Transverse colon (tissue), 4 donors: Measurements from ENCODE around the gene MDC1. TPM values are rescaled to one million over a fixed set of nuclear protein-coding genes. Genes with fewer than 3 reads are reported as not detected.

ENCODE experiments used
- DNase-seq: peaks from one replicate; pipeline ENCODE4 v3.0.0-alpha.2; 2019
- H3K27ac ChIP-seq, 4 donors: fragments of 200-600 bp; sonication (generic); 2 replicates each; pipeline ENCODE4 v1.5.1; 2016 to 2018; ENCODE audit warnings: inconsistent platforms in 4 of 4
- H3K27me3 ChIP-seq: fragments of 200-600 bp; sonication (generic); 2 replicates; pipeline ENCODE4 v1.5.1; 2017; ENCODE audit warnings: inconsistent platforms
- H3K36me3 ChIP-seq, 4 donors: fragments of 200-600 bp; sonication (generic); 2 replicates each; pipeline ENCODE4 v1.5.1; 2017 to 2019; ENCODE audit warnings: inconsistent platforms in 4 of 4
- H3K4me1 ChIP-seq, 4 donors: fragments of 200-600 bp; sonication (generic); 2 replicates each; pipeline ENCODE4 v1.5.1; 2017 to 2020; ENCODE audit warnings: inconsistent platforms in 4 of 4
- H3K4me3 ChIP-seq, 4 donors: fragments of 200-600 bp; sonication (generic); 1 replicate in 1 of 4; 2 replicates in 3 of 4; pipeline versions ENCODE4 v1.5.1 to v1.6.1; 2017 to 2019; ENCODE audit warnings: inconsistent platforms in 4 of 4
- H3K9me3 ChIP-seq, 2 donors: fragments of 200-600 bp; sonication (generic); 2 replicates each; pipeline ENCODE4 v1.5.1; 2017 to 2019; ENCODE audit warnings: inconsistent platforms in 2 of 2
- CTCF ChIP-seq, 5 experiments: fragments of 200-600 bp in 3 of 5; fragments of 450-650 bp in 2 of 5; sonication (generic) in 3 of 5; IDR thresholded peaks; 1 replicate in 2 of 5; 2 replicates in 3 of 5; pipeline ENCODE4 v1.5.1; 2016 to 2017; ENCODE audit warnings: antibody characterized with exemption in 5 of 5, inconsistent platforms in 3 of 5, mild to moderate bottlenecking in 2 of 5, moderate library complexity in 1 of 5
- EP300 ChIP-seq: sonication (generic); formaldehyde crosslinking; IDR thresholded peaks from one replicate; pipeline ENCODE4 v1.6.1; 2017; ENCODE audit warnings: antibody characterized with exemption, low read depth
- POLR2A ChIP-seq: fragments of 450-650 bp; IDR thresholded peaks from one replicate; pipeline ENCODE4 v1.6.1; 2016; ENCODE audit warnings: antibody characterized with exemption, mild to moderate bottlenecking, moderate library complexity
- POLR2AphosphoS5 ChIP-seq, 3 donors: sonication (generic); formaldehyde crosslinking; IDR thresholded peaks; one replicate each; pipeline ENCODE4 v1.6.1; 2016; ENCODE audit warnings: antibody characterized with exemption in 3 of 3
- WGBS, 2 donors: methylation state at CpG; one replicate each; pipeline ENCODE4 v1.1.5; 2018; ENCODE audit warnings: low coverage in 1 of 2; 5-methylcytosine and 5-hydroxymethylcytosine counted together
- in situ Hi-C, 4 donors: fragments of 200-750 bp; cut with MboI; loops; one replicate each; pipeline versions ENCODE4 v1.15.0 to v1.15.1; 2017; ENCODE audit warnings: low sequenced_read_pairs in 3 of 4, low pct_ligation_motif_present in 1 of 4, low pct_unique_long_range_greater_than_20kb in 1 of 4
- intact Hi-C: fragments of 100-400 bp; cut with DNase I; formaldehyde crosslinking; loops from one replicate; pipeline ENCODE4 v1.15.1; 2023; ENCODE audit warnings: low total_unique reads
- total RNA-seq, 4 donors: library from RNA; depleted of rRNA; stranded (reverse); fragments of >200 nt; gene quantifications; one replicate each; pipeline ENCODE4 v1.1.0, GENCODE V29; 2016

MDC1 gene
- total RNA-seq, 4 donors from 2014 or later: 3.1 to 13.5 (median 9.7) TPM

GRCh38 chr6:30732237-30732943 is 15.3 kb upstream of the MDC1 start:
- intact Hi-C loops (no loop called here), in situ Hi-C loops (loop anchor here in 3 of 4 donors (10.0 to 25.0 kb wide), 2 partner anchors 92 to 155 kb away; partner anchors contain the start of gene DDR1 (in 2 of the 3))
- Histone ChIP-seq H3K27ac (no peak overlapping the region), H3K36me3 (peaks cover 0 to 57% (median 21%) of the 10 kb centered on the region in 4 donors), H3K9me3 (no peaks in the 10 kb centered on the region), H3K4me3 (no peak overlapping the region), H3K4me1 (peaks cover 7 to 38% (median 15%) of the 10 kb centered on the region in 4 donors), H3K27me3 (no peaks in the 10 kb centered on the region)
- TF ChIP-seq EP300: no peak
- no peak for DNase-seq
- WGBS, 2 donors: 93 to 100% methylated on average over 1 to 12 of the region's 12 CpGs

DNA sequence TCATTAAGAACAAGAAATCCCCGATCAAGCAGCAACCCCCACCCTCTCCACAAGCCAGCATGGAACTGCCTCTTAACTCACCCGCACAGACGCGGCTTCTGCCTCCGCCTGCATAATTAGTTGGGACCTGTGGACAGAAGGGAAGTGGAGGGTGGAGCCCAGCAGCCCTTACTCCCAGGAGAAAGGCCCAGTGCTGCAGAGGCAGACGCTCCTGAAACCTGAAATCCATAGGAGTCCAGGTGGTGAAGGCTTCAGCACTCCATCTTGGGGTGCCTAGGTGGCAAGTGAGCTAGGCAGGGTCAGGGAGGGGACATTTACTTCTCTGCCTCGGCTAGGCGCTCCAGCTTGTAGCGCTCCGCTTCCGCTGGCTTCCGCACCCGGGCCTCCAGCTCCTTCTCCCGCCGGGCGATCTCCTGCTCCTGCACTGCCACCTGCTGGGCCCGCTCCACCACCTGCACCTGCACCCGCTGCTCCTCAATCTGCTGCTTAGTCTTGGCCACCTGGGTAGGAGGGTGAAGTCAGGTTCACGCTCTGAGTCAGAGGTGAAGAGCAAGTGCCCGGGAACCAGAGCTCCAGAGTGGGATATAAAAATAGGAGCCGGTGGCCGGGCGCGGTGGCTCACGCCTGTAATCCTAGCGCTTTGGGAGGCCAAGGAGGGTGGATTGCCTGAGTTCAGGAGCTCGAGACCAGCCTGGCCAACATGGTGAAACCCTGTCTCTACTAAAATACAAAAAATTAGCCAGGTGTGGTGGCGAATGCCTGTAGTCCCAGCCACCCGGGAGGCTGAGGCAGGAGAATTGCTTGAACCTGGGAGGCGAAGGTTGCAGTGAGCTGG is 13.7 kb upstream of the MDC1 start:
- in situ Hi-C loops (loop anchor here in 3 of 4 donors (10.0 to 25.0 kb wide), 2 partner anchors 94 to 156 kb away; partner anchors contain the start of gene DDR1 (in 2 of the 3)), intact Hi-C loops (no loop called here)
- Histone ChIP-seq H3K9me3 (no peaks in the 10 kb centered on the region), H3K36me3 (peaks cover 0 to 46% (median 22%) of the 10 kb centered on the region in 4 donors), H3K4me1 (peaks cover 7 to 22% (median 9%) of the 10 kb centered on the region in 4 donors), H3K4me3 (peak overlapping the region in 1 of 4 donors; percentile 29), H3K27me3 (no peaks in the 10 kb centered on the region), H3K27ac (peak overlapping the region; percentile 52 to 73 (median 71))
- DNase-seq: peak; percentile 92
- TF ChIP-seq POLR2AphosphoS5 (IDR thresholded peaks at IDR 0.05): peak in 2 of 3 donors; percentile 32 to 33
- TF ChIP-seq POLR2A: no peak
- peak; percentile 60 to 86 (median 69) for TF ChIP-seq CTCF (IDR thresholded peaks at IDR 0.05)
- no peak for TF ChIP-seq EP300
- 35 to 52% methylated on average over 7 to 30 of the region's 30 CpGs for WGBS, 2 donors

- H3K4me1 ChIP-seq: peaks cover 7 to 36% (median 9%) of the 10 kb centered on the region in 4 donors
- in situ Hi-C loops: loop anchor here (5.0 to 25.0 kb wide), 3 partner anchors 51 to 159 kb away; partner anchors contain the start of gene DDR1 (in 2 of the 4)
- WGBS, 2 donors: 48 to 78% methylated on average over 3 to 7 of the region's 7 CpGs
- H3K4me3 ChIP-seq: no peak overlapping the region
- H3K27ac ChIP-seq: peak overlapping the region in 3 of 4 donors; percentile 7 to 43 (median 8)
- TF ChIP-seq CTCF (IDR thresholded peaks at IDR 0.05) (no peak), POLR2AphosphoS5 (IDR thresholded peaks at IDR 0.05) (no peak), EP300 (no peak), POLR2A (no peak)
- H3K36me3 ChIP-seq: peaks cover 0 to 46% (median 20%) of the 10 kb centered on the region in 4 donors
- H3K27me3 ChIP-seq: no peaks in the 10 kb centered on the region
- H3K9me3 ChIP-seq: no peaks in the 10 kb centered on the region
- no peak for DNase-seq
- intact Hi-C loops: no loop called here
Observed at GRCh38 chr6:30727920-30728553, 11.0 kb upstream of the MDC1 start.

DNA sequence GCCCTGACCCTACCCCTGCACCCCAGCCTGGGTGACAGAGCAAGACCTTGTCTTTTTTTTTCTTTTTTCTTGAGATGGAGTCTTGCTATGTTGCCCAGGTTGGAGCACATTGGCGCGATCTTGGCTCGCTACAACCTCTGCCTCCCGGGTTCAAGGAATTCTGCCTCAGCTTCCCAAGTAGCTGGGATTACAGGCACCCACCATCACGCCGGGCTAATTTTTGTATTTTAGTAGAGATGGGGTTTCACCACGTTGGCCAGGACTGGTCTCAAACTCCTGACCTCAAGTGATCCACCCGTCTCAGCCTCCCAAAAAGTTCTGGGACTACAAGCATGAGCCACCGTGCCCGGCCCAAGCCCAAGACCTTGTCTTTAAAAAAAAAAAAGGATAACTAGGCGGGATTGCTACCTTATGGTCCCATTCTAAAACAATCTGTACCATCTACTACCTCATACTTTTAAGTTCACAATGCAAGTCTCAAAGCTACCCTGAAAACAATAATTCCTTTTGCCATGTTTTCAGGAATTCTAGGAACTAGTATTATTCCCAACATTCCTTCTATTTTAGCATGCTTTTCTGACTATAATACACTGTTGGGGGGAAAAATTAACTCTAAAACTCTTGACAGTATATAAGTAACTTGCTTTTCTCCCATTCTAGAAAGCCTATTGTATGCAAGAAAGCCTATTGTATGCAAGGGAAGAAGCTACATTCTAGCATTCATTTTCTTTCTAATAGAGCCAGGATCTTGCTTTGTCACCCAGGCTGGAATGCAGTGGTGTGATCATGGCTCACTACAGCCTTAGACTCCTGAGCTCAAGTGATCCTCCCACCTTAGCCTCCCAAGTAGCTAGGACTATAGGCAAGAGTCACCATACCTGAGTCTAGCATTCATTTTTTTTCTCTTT is 9.7 kb upstream of the MDC1 start:
- Histone ChIP-seq H3K36me3 (peaks cover 0 to 45% (median 17%) of the 10 kb centered on the region in 4 donors), H3K27ac (peak overlapping the region in 2 of 4 donors; percentile 20 to 43), H3K9me3 (no peaks in the 10 kb centered on the region), H3K27me3 (no peaks in the 10 kb centered on the region), H3K4me3 (no peak overlapping the region), H3K4me1 (peaks cover 7 to 48% (median 19%) of the 10 kb centered on the region in 4 donors)
- 87% methylated on average over 11 of the region's 11 CpGs; no CpG with 5 or more reads in 1 of the 2 donors for WGBS, 2 donors
- TF ChIP-seq CTCF (IDR thresholded peaks at IDR 0.05) (no peak), POLR2AphosphoS5 (IDR thresholded peaks at IDR 0.05) (no peak), EP300 (no peak), POLR2A (no peak)
- in situ Hi-C loops (loop anchor here (5.0 to 25.0 kb wide), 3 partner anchors 49 to 161 kb away; partner anchors contain the start of gene DDR1 (in 2 of the 4)), intact Hi-C loops (no loop called here)
- DNase-seq: no peak
